ENCODE data around the gene RECK.

The RECK gene

GRCh38 chr9:36161187-36161586 is 124.5 kb downstream of the RECK start:
- H3K4me1 ChIP-seq (ENCODE audit: low read length): no peaks in the 10 kb centered on the region
- H3K27ac ChIP-seq (ENCODE audit: low read length): no peak overlapping the region
- no peak overlapping the region for H3K4me3 ChIP-seq (ENCODE audit: low read length)
- no peaks in the 10 kb centered on the region for H3K36me3 ChIP-seq (replicated peaks; ENCODE audit: insufficient read depth, low read length)
- no peaks in the 10 kb centered on the region for H4K20me1 ChIP-seq (ENCODE audit: insufficient read depth, low read length)
- no peaks in the 10 kb centered on the region for H3K79me2 ChIP-seq (ENCODE audit: low read length)
- H3K9me2 ChIP-seq (replicated peaks; ENCODE audit: insufficient read depth, low read length): no peaks in the 10 kb centered on the region
- H3K9me3 ChIP-seq (replicated peaks; ENCODE audit: insufficient read depth, low read length): no peaks in the 10 kb centered on the region
- no peak overlapping the region for H3K4me2 ChIP-seq (ENCODE audit: low read depth, low read length)
- 0 out of 2 replicates have a peak, but pooled peaks cover 3% of the 10 kb centered on the region for H3F3A ChIP-seq (ENCODE audit: insufficient read depth, low read length)
- no peaks in the 10 kb centered on the region for H3K27me3 ChIP-seq (replicated peaks; ENCODE audit: insufficient read depth, low read length)
- no peak overlapping the region for H2AFZ ChIP-seq (ENCODE audit: low read length)
- no peak for TF ChIP-seq EZH2phosphoT487 (IDR thresholded peaks at IDR 0.05; ENCODE audit: low read length)
- TF ChIP-seq EZH2 (optimal IDR thresholded peaks at IDR 0.05; ENCODE audit: low read depth, low read length): no peak
- no peak for TF ChIP-seq CTCF (IDR thresholded peaks at IDR 0.05; ENCODE audit: low read length)
- H3K9ac ChIP-seq (ENCODE audit: low read length): no peak overlapping the region
- no peak for DNase-seq

GRCh38 chr9:36162211-36162738 is 125.6 kb downstream of the RECK start:
- DNase-seq: no peak
- no peak overlapping the region for H3K4me2 ChIP-seq (ENCODE audit: low read depth, low read length)
- H3F3A ChIP-seq (ENCODE audit: insufficient read depth, low read length): 0 out of 2 replicates have a peak, but pooled peaks cover 3% of the 10 kb centered on the region
- no peaks in the 10 kb centered on the region for H3K9me2 ChIP-seq (replicated peaks; ENCODE audit: insufficient read depth, low read length)
- no peak for TF ChIP-seq EZH2 (optimal IDR thresholded peaks at IDR 0.05; ENCODE audit: low read depth, low read length)
- TF ChIP-seq EZH2phosphoT487 (IDR thresholded peaks at IDR 0.05; ENCODE audit: low read length): no peak
- no peak for TF ChIP-seq CTCF (IDR thresholded peaks at IDR 0.05; ENCODE audit: low read length)
- H3K9me3 ChIP-seq (replicated peaks; ENCODE audit: insufficient read depth, low read length): no peaks in the 10 kb centered on the region
- H3K27ac ChIP-seq (ENCODE audit: low read length): no peak overlapping the region
- H3K4me3 ChIP-seq (ENCODE audit: low read length): no peak overlapping the region
- no peaks in the 10 kb centered on the region for H3K27me3 ChIP-seq (replicated peaks; ENCODE audit: insufficient read depth, low read length)
- H3K4me1 ChIP-seq (ENCODE audit: low read length): no peaks in the 10 kb centered on the region
- no peak overlapping the region for H2AFZ ChIP-seq (ENCODE audit: low read length)
- no peaks in the 10 kb centered on the region for H4K20me1 ChIP-seq (ENCODE audit: insufficient read depth, low read length)
- no peaks in the 10 kb centered on the region for H3K79me2 ChIP-seq (ENCODE audit: low read length)
- no peaks in the 10 kb centered on the region for H3K36me3 ChIP-seq (replicated peaks; ENCODE audit: insufficient read depth, low read length)
- H3K9ac ChIP-seq (ENCODE audit: low read length): no peak overlapping the region

- H3K9me3 ChIP-seq (replicated peaks; ENCODE audit: insufficient read depth, low read length): no peaks in the 10 kb centered on the region
- no peak overlapping the region for H3K27ac ChIP-seq (ENCODE audit: low read length)
- no peaks in the 10 kb centered on the region for H4K20me1 ChIP-seq (ENCODE audit: insufficient read depth, low read length)
- no peaks in the 10 kb centered on the region for H3K79me2 ChIP-seq (ENCODE audit: low read length)
- no peak overlapping the region for H3K4me2 ChIP-seq (ENCODE audit: low read depth, low read length)
- H3K27me3 ChIP-seq (replicated peaks; ENCODE audit: insufficient read depth, low read length): no peaks in the 10 kb centered on the region
- H3K4me1 ChIP-seq (ENCODE audit: low read length): no peaks in the 10 kb centered on the region
- 0 out of 2 replicates have a peak, but pooled peaks cover 3% of the 10 kb centered on the region for H3F3A ChIP-seq (ENCODE audit: insufficient read depth, low read length)
- no peaks in the 10 kb centered on the region for H3K36me3 ChIP-seq (replicated peaks; ENCODE audit: insufficient read depth, low read length)
- no peak for DNase-seq
- no peak overlapping the region for H3K4me3 ChIP-seq (ENCODE audit: low read length)
- TF ChIP-seq EZH2 (optimal IDR thresholded peaks at IDR 0.05; ENCODE audit: low read depth, low read length): no peak
- no peak for TF ChIP-seq CTCF (IDR thresholded peaks at IDR 0.05; ENCODE audit: low read length)
- no peak for TF ChIP-seq EZH2phosphoT487 (IDR thresholded peaks at IDR 0.05; ENCODE audit: low read length)
- H3K9me2 ChIP-seq (replicated peaks; ENCODE audit: insufficient read depth, low read length): no peaks in the 10 kb centered on the region
- no peak overlapping the region for H2AFZ ChIP-seq (ENCODE audit: low read length)
- no peak overlapping the region for H3K9ac ChIP-seq (ENCODE audit: low read length)
Measured at GRCh38 chr9:36163049-36163785, 126.5 kb downstream of the RECK start.

Measured in MM.1S (cell line).